Lower leg skin (tissue), 3 donors: ENCODE data around the gene EXTL2.

Experiments
- CTCF ChIP-seq, 3 donors: fragments of 450-650 bp; IDR thresholded peaks; one replicate each; pipeline ENCODE4 v1.5.1; 2016; ENCODE audit warnings: antibody characterized with exemption in 3 of 3, mild to moderate bottlenecking in 3 of 3, moderate library complexity in 2 of 3
- POLR2A ChIP-seq, 2 donors: fragments of 450-650 bp; IDR thresholded peaks; one replicate each; pipeline ENCODE4 v1.6.1; 2016 to 2017; ENCODE audit warnings: antibody characterized with exemption in 2 of 2, mild to moderate bottlenecking in 1 of 2, moderate library complexity in 1 of 2

GRCh38 chr1:100904528-100904927 is 9.9 kb upstream of the EXTL2 start:
- no peak for TF ChIP-seq CTCF (IDR thresholded peaks at IDR 0.05)
- TF ChIP-seq POLR2A (IDR thresholded peaks at IDR 0.05) = no peak
